ENCODE data around the gene ZNF595. TPM values are rescaled to one million over a fixed set of nuclear protein-coding genes. Genes with fewer than 3 reads are reported as not detected.
"Not testable (repeated sequence)": the region's sequence is repeated elsewhere in the genome, so short reads cannot be mapped to it uniquely, and the experiment has no call there.

Gene ZNF595
- 2.4 and 4.0 TPM in 2 replicates for total RNA-seq

DNA sequence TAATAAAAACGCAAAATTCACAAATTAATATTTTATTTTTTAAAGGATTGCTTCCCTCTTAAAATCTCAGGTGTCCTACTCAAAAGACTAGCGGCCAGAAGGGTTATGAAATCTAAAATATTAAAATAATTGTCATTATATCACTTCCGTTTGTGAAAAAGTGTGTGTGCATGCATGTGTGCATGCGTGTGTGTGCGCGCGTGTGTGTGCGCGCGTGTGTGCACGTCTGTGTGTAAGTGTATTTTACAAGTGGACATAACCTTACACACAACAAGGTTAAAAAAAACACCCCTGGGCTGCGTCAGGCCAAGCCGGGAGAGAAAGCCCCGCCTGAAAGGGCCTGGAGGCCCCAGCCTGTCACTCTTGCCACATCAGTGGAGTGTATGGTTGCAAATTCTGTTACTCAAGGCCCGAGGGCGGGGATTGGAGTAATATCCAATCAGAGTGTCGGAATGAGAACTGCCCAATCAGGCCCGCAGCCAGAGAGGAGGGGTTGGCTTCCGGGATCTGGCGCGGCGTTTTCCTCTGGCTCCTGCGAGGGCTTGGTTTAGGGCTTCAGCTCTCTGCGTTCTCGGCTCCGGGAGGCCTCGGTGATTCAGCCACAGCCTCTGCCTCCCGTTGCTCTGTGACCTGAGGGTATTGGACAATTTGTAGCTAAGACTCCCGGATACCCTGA lies at the start of gene ZNF595:
Gene ZNF595 (plus strand): TSS at position 518 of the 676 bp plus-strand sequence. CDS start 168 bp downstream, outside the sequence.
- H3K4me1 Mint-ChIP-seq (ENCODE audit: low read depth); H3K27ac Mint-ChIP-seq; H3K36me3 Mint-ChIP-seq (ENCODE audit: low read depth); H3K27me3 Mint-ChIP-seq (ENCODE audit: insufficient read depth); H3K4me3 Mint-ChIP-seq; H3K9me3 Mint-ChIP-seq; DNase-seq (ENCODE audit: low spot score); intact Hi-C loops (cut with micrococcal nuclease): not testable (repeated sequence)

DNA sequence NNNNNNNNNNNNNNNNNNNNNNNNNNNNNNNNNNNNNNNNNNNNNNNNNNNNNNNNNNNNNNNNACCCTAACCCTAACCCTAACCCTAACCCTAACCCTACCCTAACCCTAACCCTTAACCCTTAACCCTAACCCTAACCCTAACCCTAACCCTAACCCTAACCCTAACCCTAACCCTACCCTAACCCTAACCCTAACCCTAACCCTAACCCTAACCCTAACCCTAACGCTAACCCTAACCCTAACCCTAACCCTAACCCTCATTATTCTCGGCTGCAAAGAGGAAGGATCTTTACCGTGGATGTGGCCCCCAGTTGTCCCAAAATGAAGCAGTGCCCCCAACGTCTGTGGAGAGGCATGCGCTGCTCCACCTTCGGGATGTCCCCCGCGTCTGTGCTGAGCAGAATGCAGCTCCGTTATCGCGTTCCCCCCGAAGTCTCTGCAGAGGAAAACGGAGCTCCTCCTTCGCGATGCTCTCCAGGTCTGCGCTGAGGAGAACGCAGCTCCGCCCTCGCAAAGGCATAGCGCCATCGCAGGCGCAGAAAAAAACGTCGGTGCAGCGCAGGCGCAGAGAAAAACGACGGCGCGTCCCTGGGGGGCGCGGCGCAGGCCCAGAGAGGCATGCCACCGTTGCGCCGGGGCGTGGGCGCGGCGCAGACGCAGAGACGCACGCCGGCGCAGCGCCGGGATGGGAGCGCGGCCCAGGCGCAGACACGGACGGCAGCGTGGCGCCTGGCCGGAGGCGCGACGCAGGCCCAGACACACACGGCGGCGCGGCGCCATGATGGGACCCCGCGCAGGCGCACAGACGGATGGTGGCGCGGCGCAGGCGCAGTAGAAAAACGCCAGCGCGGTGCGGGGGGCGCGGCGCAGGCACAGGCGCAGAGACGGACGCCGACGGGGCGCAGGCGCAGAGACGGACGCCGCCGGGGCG lies 42.9 kb upstream of the ZNF595 start:
- not testable (repeated sequence) for DNase-seq (ENCODE audit: low spot score)

DNA sequence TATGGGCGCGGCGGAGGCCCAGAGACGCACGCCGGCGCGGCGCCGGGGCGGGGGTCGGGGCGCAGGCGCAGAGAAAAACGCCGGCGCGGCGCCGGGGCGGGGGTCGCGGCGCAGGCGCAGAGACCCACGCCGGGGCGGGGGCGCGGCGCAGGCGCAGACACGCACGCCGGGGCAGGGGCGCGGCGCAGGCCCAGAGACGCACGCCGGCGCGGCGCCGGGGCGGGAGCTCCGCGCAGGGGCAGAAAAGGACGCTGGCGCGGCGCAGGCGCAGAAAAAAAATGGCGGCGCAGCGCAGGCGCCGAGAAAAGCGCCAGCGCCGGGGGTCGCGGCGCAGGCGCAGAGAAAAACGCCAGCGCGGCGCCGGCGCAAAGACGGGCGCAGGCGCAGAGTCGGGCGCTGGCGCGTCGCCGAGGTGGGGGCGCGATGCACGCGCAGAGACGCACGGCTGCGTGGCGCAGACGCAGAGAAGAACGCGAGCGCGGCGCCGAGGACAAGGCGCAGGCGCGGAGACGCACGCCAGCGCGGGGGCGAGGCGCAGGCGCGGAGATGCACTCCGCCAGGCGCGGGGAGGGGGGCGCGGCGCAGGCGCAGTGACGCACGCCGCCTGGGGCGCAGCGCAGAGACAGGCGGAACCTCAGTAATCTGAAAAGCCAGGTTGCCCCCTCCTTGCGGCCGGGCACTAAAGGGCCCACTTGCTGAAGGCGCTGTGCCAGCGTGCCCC lies 41.9 kb upstream of the ZNF595 start:
- intact Hi-C loops (cut with micrococcal nuclease); H3K36me3 Mint-ChIP-seq (ENCODE audit: low read depth); H3K27me3 Mint-ChIP-seq (ENCODE audit: insufficient read depth); H3K4me1 Mint-ChIP-seq (ENCODE audit: low read depth); H3K4me3 Mint-ChIP-seq; H3K27ac Mint-ChIP-seq; H3K9me3 Mint-ChIP-seq; DNase-seq (ENCODE audit: low spot score): not testable (repeated sequence)

More for the DNA sequence above, 42.9 kb upstream of the ZNF595 start:
- H3K4me1 Mint-ChIP-seq (ENCODE audit: low read depth); H3K27me3 Mint-ChIP-seq (ENCODE audit: insufficient read depth); intact Hi-C loops (cut with micrococcal nuclease); H3K9me3 Mint-ChIP-seq; H3K4me3 Mint-ChIP-seq; H3K27ac Mint-ChIP-seq; H3K36me3 Mint-ChIP-seq (ENCODE audit: low read depth): not testable (repeated sequence)

GRCh38 chr4:11816-12417 lies 41.2 kb upstream of the ZNF595 start:
- intact Hi-C loops (cut with micrococcal nuclease); H3K4me3 Mint-ChIP-seq; DNase-seq (ENCODE audit: low spot score); H3K27ac Mint-ChIP-seq; H3K27me3 Mint-ChIP-seq (ENCODE audit: insufficient read depth); H3K4me1 Mint-ChIP-seq (ENCODE audit: low read depth); H3K36me3 Mint-ChIP-seq (ENCODE audit: low read depth); H3K9me3 Mint-ChIP-seq: not testable (repeated sequence)

DNA sequence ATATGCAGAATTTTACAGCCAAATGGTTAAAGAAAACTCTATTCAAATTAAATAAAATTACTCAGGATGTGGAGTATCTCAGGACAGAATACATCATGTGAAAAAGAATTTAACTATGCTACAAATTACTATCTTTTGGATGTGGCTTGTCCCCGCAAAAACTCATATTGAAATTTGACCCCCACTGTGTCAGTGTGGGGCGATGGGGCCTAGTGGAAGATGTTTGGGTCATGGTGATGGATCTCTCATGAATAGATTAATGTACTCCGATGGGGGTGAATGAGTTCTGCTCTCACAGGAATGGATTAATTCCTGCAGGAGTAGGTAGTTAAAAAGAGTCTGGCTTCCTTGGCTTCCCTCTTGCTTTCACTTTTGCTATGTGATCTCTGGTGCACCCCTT lies 35.0 kb upstream of the ZNF595 start:
- H3K9me3 Mint-ChIP-seq; H3K27ac Mint-ChIP-seq; H3K4me3 Mint-ChIP-seq; DNase-seq (ENCODE audit: low spot score); H3K4me1 Mint-ChIP-seq (ENCODE audit: low read depth); H3K36me3 Mint-ChIP-seq (ENCODE audit: low read depth); H3K27me3 Mint-ChIP-seq (ENCODE audit: insufficient read depth); intact Hi-C loops (cut with micrococcal nuclease): not testable (repeated sequence)

DNA sequence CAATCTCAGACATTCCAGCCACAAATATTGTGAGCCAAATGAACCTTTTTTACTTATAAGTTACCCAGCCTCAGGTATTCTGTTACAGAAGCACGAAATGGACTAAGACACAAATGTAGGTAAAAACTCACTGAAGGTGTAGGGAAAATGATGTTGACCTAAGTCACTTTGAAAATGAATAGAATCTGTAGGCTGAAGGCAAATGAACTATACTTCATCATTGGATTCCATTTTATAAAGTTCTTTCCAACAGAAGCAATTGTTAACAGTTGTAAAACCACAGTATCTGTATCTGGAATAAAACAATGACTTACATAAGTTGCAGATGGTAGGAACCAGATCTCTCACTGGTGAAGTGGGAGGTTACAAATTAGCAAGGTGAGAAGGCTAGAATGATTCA lies 34.5 kb upstream of the ZNF595 start:
- H3K4me3 Mint-ChIP-seq; H3K4me1 Mint-ChIP-seq (ENCODE audit: low read depth); H3K36me3 Mint-ChIP-seq (ENCODE audit: low read depth); H3K27ac Mint-ChIP-seq; H3K27me3 Mint-ChIP-seq (ENCODE audit: insufficient read depth); intact Hi-C loops (cut with micrococcal nuclease); DNase-seq (ENCODE audit: low spot score); H3K9me3 Mint-ChIP-seq: not testable (repeated sequence)

GRCh38 chr4:22882-23281 lies 30.2 kb upstream of the ZNF595 start:
- H3K36me3 Mint-ChIP-seq (ENCODE audit: low read depth); H3K4me3 Mint-ChIP-seq; H3K27ac Mint-ChIP-seq; H3K9me3 Mint-ChIP-seq; DNase-seq (ENCODE audit: low spot score); H3K27me3 Mint-ChIP-seq (ENCODE audit: insufficient read depth); intact Hi-C loops (cut with micrococcal nuclease); H3K4me1 Mint-ChIP-seq (ENCODE audit: low read depth): not testable (repeated sequence)

GRCh38 chr4:24359-24758 lies 28.8 kb upstream of the ZNF595 start:
- H3K27ac Mint-ChIP-seq; H3K36me3 Mint-ChIP-seq (ENCODE audit: low read depth); H3K27me3 Mint-ChIP-seq (ENCODE audit: insufficient read depth); H3K9me3 Mint-ChIP-seq; H3K4me1 Mint-ChIP-seq (ENCODE audit: low read depth); H3K4me3 Mint-ChIP-seq; DNase-seq (ENCODE audit: low spot score); intact Hi-C loops (cut with micrococcal nuclease): not testable (repeated sequence)

GRCh38 chr4:27501-27900 lies 25.6 kb upstream of the ZNF595 start:
- H3K27ac Mint-ChIP-seq; H3K27me3 Mint-ChIP-seq (ENCODE audit: insufficient read depth); H3K4me1 Mint-ChIP-seq (ENCODE audit: low read depth); H3K9me3 Mint-ChIP-seq; intact Hi-C loops (cut with micrococcal nuclease); H3K36me3 Mint-ChIP-seq (ENCODE audit: low read depth); H3K4me3 Mint-ChIP-seq; DNase-seq (ENCODE audit: low spot score): not testable (repeated sequence)

GRCh38 chr4:28767-29542 lies 24.2 kb upstream of the ZNF595 start:
- H3K4me3 Mint-ChIP-seq; H3K4me1 Mint-ChIP-seq (ENCODE audit: low read depth); H3K9me3 Mint-ChIP-seq; H3K27me3 Mint-ChIP-seq (ENCODE audit: insufficient read depth); H3K27ac Mint-ChIP-seq; H3K36me3 Mint-ChIP-seq (ENCODE audit: low read depth); intact Hi-C loops (cut with micrococcal nuclease); DNase-seq (ENCODE audit: low spot score): not testable (repeated sequence)

- H3K27ac Mint-ChIP-seq; H3K9me3 Mint-ChIP-seq; intact Hi-C loops (cut with micrococcal nuclease); H3K4me3 Mint-ChIP-seq; H3K36me3 Mint-ChIP-seq (ENCODE audit: low read depth); H3K4me1 Mint-ChIP-seq (ENCODE audit: low read depth); DNase-seq (ENCODE audit: low spot score); H3K27me3 Mint-ChIP-seq (ENCODE audit: insufficient read depth): not testable (repeated sequence)
Observed at GRCh38 chr4:33314-33713, 19.8 kb upstream of the ZNF595 start.

Measured in activated T-helper 1 cell treated with anti-CD3 and anti-CD28 coated beads, Interleukin-12 subunit alpha, Interleukin-12 subunit beta, Interleukin-2, Interleukin-4 antibody, amounts not matched to agents 30 ng/mL and 10 ng/mL and 1 ng/mL, durations not matched to agents 14 hours and 24 hours and 36 hours (primary cell).